Mucosa of descending colon (tissue), 3 donors: ENCODE results near the gene LRCH1. TPM values are rescaled to one million over a fixed set of nuclear protein-coding genes. Genes with fewer than 3 reads are reported as not detected.

Experiments
- ATAC-seq: fragments of 200-7000 bp; cut with Tn5 transposase; one replicate; pipeline ENCODE4 v1.9.1; 2020; ENCODE audit warnings: mild to moderate bottlenecking, moderate library complexity
- DNase-seq, 3 donors: peaks; one replicate each; pipeline ENCODE4 v3.0.0-alpha.2; 2020
- H3K36me3 ChIP-seq: fragments of 200-600 bp; one replicate; pipeline ENCODE4 v1.8.0; 2021; ENCODE audit warnings: low read depth, mild to moderate bottlenecking
- H3K4me1 ChIP-seq: fragments of 200-600 bp; one replicate; pipeline ENCODE4 v1.8.0; 2021; ENCODE audit warnings: low read depth, mild to moderate bottlenecking
- H3K4me3 ChIP-seq: fragments of 200-600 bp; one replicate; pipeline ENCODE4 v1.8.0; 2021; ENCODE audit warnings: mild to moderate bottlenecking
- H3K9me3 ChIP-seq: fragments of 200-600 bp; one replicate; pipeline ENCODE4 v1.8.0; 2021; ENCODE audit warnings: mild to moderate bottlenecking
- CTCF ChIP-seq: fragments of 200-600 bp; IDR thresholded peaks from one replicate; pipeline ENCODE4 v1.8.0; 2022; ENCODE audit warnings: antibody characterized with exemption, mild to moderate bottlenecking
- intact Hi-C, 2 donors: fragments of 100-400 bp; cut with DNase I in 1 of 2; cut with micrococcal nuclease in 1 of 2; formaldehyde crosslinking; loops; one replicate each; pipeline versions ENCODE4 v1.11.0 to v1.11.1; 2022; cut with DNase I, micrococcal nuclease
- total RNA-seq, 3 donors: library from RNA; stranded (reverse); fragmentation: NEBNext Ultra II Directional in 2 of 3; extraction: Animal tissue kit (Norgen Biotek cat#: 25700) in 2 of 3; gene quantifications; one replicate each; pipeline versions ENCODE4 v1.2.1 to v1.2.4, GENCODE V29; 2021 to 2023
- donor health status: DM: no; HTN: no; CAD: no; lungs with moderate emphysema.
- donor health status: DM: no; HTN: no; CAD: no.
- donor health status: DM: no; HTN: yes; CAD: no.

The LRCH1 gene
- total RNA-seq, 3 donors from 2014 or later: 13.4 to 44.1 (median 16.1) TPM

- DNase-seq: no peak
- Histone ChIP-seq H3K4me3 (no peak overlapping the region), H3K4me1 (no peaks in the 10 kb centered on the region), H3K36me3 (no peaks in the 10 kb centered on the region), H3K9me3 (no peaks in the 10 kb centered on the region)
- no peak for TF ChIP-seq CTCF
- intact Hi-C loops: no loop called here
- ATAC-seq: no peak
These were observed 182.5 kb downstream of the LRCH1 start for GRCh38 chr13:46735425-46735824.

DNA sequence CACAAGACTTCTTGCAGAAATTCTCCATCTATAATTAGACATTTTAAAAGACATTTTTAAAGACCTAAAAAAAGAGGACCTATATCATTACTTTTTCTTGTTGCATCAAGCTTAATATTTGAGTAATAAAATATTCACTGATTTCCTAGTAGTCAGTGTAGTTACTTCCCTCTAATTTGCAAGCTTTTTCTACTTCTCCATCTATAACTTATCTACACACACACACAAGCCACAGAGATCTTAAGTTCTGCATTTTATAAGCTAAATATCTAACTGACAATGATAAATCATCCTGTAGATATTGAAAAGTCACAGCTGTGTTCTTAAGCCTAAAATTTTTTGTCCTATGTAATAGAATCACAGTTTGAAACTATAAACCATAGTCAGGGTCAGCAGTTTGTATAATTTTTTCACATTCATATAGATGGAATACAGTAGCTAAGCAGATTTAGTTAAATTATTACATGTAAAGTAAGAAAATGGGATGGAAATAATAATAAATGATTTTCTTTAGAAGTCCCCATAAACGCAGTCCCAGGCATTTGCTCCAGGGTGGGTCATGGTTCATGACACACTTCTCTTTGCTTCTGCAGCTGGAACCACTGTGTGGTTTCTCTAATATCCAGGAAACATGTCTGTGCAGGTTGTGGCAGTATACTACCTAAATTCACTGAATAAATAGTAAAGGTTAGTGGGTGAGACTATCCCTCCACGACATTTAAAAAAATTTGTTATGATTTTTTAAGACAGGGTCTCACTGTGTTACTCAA is 183.8 kb downstream of the LRCH1 start:
- intact Hi-C loops: no loop called here
- ATAC-seq: no peak
- no peak for DNase-seq
- Histone ChIP-seq H3K4me1 (no peaks in the 10 kb centered on the region), H3K9me3 (no peaks in the 10 kb centered on the region), H3K4me3 (no peak overlapping the region), H3K36me3 (no peaks in the 10 kb centered on the region)
- no peak for TF ChIP-seq CTCF

DNA sequence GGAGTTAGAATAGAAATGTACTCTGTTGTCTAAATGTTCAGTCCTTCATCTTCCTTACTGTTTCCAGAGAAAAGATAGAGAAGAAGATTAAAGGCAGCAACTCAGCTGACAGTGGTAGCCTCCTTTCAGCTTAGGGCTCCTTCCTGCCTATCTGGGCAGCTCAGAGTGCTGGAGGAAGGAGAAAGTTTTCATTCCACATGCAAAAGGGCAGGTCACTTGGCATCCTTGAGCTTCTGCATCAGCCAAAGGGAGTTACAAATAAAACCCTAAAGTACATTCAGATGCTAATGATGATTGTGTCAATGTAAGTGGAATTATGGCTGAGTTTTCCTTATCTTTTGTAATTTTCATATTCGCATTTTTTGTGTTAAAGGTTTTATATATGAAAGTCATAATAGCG is 185.1 kb downstream of the LRCH1 start:
- Histone ChIP-seq H3K36me3 (no peaks in the 10 kb centered on the region), H3K4me3 (no peak overlapping the region), H3K4me1 (no peaks in the 10 kb centered on the region), H3K9me3 (no peaks in the 10 kb centered on the region)
- intact Hi-C loops: no loop called here
- ATAC-seq (no peak), DNase-seq (no peak)
- TF ChIP-seq CTCF: no peak

DNA sequence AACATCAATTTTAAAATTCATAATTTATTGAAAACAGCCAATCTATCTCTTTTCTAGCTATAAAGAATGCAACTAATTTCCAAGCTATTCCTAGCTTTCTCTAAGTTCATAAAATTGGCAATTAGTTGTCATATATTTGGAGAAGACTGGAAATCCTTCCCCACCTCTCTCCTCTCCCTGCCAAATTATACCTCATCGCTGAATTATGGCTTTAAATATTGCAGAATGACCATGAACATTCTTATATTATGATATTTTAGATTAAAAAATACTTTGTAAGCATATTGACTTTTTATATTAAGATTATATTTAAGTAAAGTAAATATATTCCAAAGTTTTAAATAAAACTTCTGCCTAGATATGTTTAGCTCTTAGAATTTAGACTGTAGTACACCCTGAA is 185.8 kb downstream of the LRCH1 start:
- H3K4me1 ChIP-seq: no peaks in the 10 kb centered on the region
- no peak overlapping the region for H3K4me3 ChIP-seq
- no peak for TF ChIP-seq CTCF
- ATAC-seq (no peak), DNase-seq (no peak)
- intact Hi-C loops: no loop called here
- H3K9me3 ChIP-seq: no peaks in the 10 kb centered on the region
- no peaks in the 10 kb centered on the region for H3K36me3 ChIP-seq

- Histone ChIP-seq H3K9me3 (no peaks in the 10 kb centered on the region), H3K36me3 (no peaks in the 10 kb centered on the region), H3K4me1 (no peaks in the 10 kb centered on the region), H3K4me3 (no peak overlapping the region)
- ATAC-seq (no peak), DNase-seq (no peak)
- intact Hi-C loops: no loop called here
- TF ChIP-seq CTCF: no peak
These were observed 186.6 kb downstream of the LRCH1 start for GRCh38 chr13:46739447-46740098.
